ENCODE measurements around the gene IL4R. TPM values are rescaled to one million over a fixed set of nuclear protein-coding genes. Genes with fewer than 3 reads are reported as not detected.

Gene IL4R
- total RNA-seq, 1 experiment from 2014 or later: 29.6 TPM

DNA sequence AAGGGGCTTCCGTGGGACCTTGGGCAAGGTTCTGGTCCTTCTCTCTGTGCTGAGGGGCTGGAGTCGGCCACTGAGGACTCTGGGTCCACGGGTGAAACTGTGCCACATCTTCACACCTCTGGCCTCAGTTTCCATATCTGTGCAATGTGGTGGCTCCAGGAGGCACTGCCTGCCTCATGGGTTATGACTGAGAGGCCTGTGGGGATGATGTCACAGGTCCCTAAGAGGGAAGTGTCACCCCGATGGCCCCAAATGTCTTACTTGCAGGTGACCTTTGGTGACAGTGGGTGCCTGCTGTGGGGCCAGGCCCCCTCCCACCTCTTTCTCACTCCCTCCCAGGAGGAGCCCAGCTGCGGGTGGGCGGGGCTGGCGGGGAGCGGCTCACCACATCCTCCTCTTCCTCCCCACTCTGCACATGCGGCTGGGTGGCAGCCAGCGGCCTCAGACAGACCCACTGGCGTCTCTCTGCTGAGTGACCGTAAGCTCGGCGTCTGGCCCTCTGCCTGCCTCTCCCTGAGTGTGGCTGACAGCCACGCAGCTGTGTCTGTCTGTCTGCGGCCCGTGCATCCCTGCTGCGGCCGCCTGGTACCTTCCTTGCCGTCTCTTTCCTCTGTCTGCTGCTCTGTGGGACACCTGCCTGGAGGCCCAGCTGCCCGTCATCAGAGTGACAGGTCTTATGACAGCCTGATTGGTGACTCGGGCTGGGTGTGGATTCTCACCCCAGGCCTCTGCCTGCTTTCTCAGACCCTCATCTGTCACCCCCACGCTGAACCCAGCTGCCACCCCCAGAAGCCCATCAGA lies 88.2 kb downstream of the IL4R start, which contains the start of gene IL21R (continued):
- TF ChIP-seq, protein P1, sequence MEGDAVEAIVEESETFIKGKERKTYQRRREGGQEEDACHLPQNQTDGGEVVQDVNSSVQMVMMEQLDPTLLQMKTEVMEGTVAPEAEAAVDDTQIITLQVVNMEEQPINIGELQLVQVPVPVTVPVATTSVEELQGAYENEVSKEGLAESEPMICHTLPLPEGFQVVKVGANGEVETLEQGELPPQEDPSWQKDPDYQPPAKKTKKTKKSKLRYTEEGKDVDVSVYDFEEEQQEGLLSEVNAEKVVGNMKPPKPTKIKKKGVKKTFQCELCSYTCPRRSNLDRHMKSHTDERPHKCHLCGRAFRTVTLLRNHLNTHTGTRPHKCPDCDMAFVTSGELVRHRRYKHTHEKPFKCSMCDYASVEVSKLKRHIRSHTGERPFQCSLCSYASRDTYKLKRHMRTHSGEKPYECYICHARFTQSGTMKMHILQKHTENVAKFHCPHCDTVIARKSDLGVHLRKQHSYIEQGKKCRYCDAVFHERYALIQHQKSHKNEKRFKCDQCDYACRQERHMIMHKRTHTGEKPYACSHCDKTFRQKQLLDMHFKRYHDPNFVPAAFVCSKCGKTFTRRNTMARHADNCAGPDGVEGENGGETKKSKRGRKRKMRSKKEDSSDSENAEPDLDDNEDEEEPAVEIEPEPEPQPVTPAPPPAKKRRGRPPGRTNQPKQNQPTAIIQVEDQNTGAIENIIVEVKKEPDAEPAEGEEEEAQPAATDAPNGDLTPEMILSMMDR (IDR thresholded peaks at IDR 0.05 in 2 of 3, conservative IDR thresholded peaks at IDR 0.05 in 1 of 3; ENCODE audit: borderline replicate concordance in 1 of 3, insufficient read depth in 1 of 3, low read depth in 2 of 3, low read length in 2 of 3): no peak
- TF ChIP-seq ZFX (IDR thresholded peaks at IDR 0.05): no peak
- TF ChIP-seq SP1 (IDR thresholded peaks at IDR 0.05; ENCODE audit: low read depth): no peak
- TF ChIP-seq SIN3A (IDR thresholded peaks at IDR 0.05; ENCODE audit: low read depth): no peak
- TF ChIP-seq, protein P2, sequence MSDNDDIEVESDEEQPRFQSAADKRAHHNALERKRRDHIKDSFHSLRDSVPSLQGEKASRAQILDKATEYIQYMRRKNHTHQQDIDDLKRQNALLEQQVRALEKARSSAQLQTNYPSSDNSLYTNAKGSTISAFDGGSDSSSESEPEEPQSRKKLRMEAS (IDR thresholded peaks at IDR 0.05): no peak
- no peak for TF ChIP-seq EZH2phosphoT487 (IDR thresholded peaks at IDR 0.05; ENCODE audit: borderline replicate concordance)

DNA sequence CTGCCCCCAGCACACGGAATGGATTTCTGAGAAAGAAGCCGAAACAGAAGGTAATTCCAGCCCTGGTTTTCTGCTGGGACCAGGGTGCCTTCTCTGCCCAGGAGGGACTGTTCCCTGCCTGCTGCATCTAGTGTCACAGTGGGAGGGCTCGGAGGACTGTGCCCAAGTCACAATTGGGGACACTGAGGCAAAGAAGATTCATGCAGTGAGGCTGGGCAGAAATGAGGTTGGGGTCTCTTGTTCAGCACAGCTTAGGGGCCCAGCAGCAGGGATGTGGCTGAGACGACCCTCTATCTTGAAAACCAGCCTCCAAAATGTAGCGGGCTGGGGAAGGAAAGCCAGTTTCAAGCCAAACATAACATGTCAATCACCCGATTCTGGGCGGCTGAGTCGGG lies 88.8 kb downstream of the IL4R start:
- RAD21 ChIA-PET (ENCODE audit: low non-redundant PET in 1 of 2, low total read pairs in 2 of 2, uncharacterized antibody in 2 of 2, unreplicated experiment in 2 of 2): no interaction called here
- Histone ChIP-seq H4K20me1 (ENCODE audit: insufficient read depth) (no peaks in the 10 kb centered on the region), H2AFZ (ENCODE audit: low read depth, low read length, poor library complexity, severe bottlenecking) (no peak overlapping the region), H3K4me2 (ENCODE audit: low read length) (no peak overlapping the region), H3K27me3 (ENCODE audit: insufficient read depth, low read length) (0 out of 2 replicates have a peak, but pooled peaks cover 3% of the 10 kb centered on the region), H3K36me3 (ENCODE audit: control insufficient read depth in 1 of 2, insufficient read depth in 2 of 2, low read length in 2 of 2) (no peaks in the 10 kb centered on the region), H3K79me2 (ENCODE audit: insufficient read depth, low read length) (no peaks in the 10 kb centered on the region), H3K4me1 (ENCODE audit: control insufficient read depth in 1 of 2, insufficient read depth in 2 of 2, low read length in 2 of 2) (no peaks in the 10 kb centered on the region), H3K9ac (ENCODE audit: low read length) (no peak overlapping the region), H3K9me2 (ENCODE audit: insufficient read depth) (no peaks in the 10 kb centered on the region), H3K4me3 (replicated peaks in 1 of 2; ENCODE audit: low read depth in 1 of 2, low read length in 2 of 2) (no peak overlapping the region), H3K9me3 (ENCODE audit: control insufficient read depth in 1 of 2, insufficient read depth in 1 of 2, low read depth in 1 of 2, low read length in 2 of 2) (no peaks in the 10 kb centered on the region), H3K27ac (ENCODE audit: low read depth, low read length) (no peak overlapping the region)
- no peak for ATAC-seq
- POLR2A ChIA-PET: no interaction called here
- intact Hi-C loops (cut with micrococcal nuclease): no loop called here
- BruUV-seq (replicated peaks): no TSS peak
- no peak for DNase-seq (ENCODE audit: low read depth, low spot score)
- CTCF ChIA-PET: no interaction called here
- TF ChIP-seq YY1 (IDR thresholded peaks at IDR 0.05; ENCODE audit: extremely low read depth, insufficient replicate concordance, low read depth, low read length): no peak
- TF ChIP-seq EGR1 (IDR thresholded peaks at IDR 0.05; ENCODE audit: low read depth): no peak
- TF ChIP-seq CBX3 (IDR thresholded peaks at IDR 0.05; ENCODE audit: low read depth): no peak
- TF ChIP-seq, protein P1 (IDR thresholded peaks at IDR 0.05 in 2 of 3, conservative IDR thresholded peaks at IDR 0.05 in 1 of 3; ENCODE audit: borderline replicate concordance in 1 of 3, insufficient read depth in 1 of 3, low read depth in 2 of 3, low read length in 2 of 3): no peak
- no peak for TF ChIP-seq POLR2A (IDR thresholded peaks at IDR 0.05; ENCODE audit: borderline replicate concordance, extremely low read depth, insufficient read depth, insufficient read length)
- TF ChIP-seq EZH2 (IDR thresholded peaks at IDR 0.05): no peak
- TF ChIP-seq, protein P2 (IDR thresholded peaks at IDR 0.05): no peak
- no peak for TF ChIP-seq SRF (IDR thresholded peaks at IDR 0.05; ENCODE audit: low read depth)
- no peak for TF ChIP-seq SIN3A (IDR thresholded peaks at IDR 0.05; ENCODE audit: low read depth)
- no peak for TF ChIP-seq JUND (IDR thresholded peaks at IDR 0.05)
- TF ChIP-seq POLR2AphosphoS5 (IDR thresholded peaks at IDR 0.05; ENCODE audit: low read depth, low read length): no peak
- TF ChIP-seq EZH2phosphoT487 (IDR thresholded peaks at IDR 0.05; ENCODE audit: borderline replicate concordance): no peak
- no peak for TF ChIP-seq ELF1 (IDR thresholded peaks at IDR 0.05; ENCODE audit: borderline replicate concordance, low read depth)
- no peak for TF ChIP-seq ZNF274 (IDR thresholded peaks at IDR 0.05; ENCODE audit: low read depth, low read length)
- TF ChIP-seq, protein P3, sequence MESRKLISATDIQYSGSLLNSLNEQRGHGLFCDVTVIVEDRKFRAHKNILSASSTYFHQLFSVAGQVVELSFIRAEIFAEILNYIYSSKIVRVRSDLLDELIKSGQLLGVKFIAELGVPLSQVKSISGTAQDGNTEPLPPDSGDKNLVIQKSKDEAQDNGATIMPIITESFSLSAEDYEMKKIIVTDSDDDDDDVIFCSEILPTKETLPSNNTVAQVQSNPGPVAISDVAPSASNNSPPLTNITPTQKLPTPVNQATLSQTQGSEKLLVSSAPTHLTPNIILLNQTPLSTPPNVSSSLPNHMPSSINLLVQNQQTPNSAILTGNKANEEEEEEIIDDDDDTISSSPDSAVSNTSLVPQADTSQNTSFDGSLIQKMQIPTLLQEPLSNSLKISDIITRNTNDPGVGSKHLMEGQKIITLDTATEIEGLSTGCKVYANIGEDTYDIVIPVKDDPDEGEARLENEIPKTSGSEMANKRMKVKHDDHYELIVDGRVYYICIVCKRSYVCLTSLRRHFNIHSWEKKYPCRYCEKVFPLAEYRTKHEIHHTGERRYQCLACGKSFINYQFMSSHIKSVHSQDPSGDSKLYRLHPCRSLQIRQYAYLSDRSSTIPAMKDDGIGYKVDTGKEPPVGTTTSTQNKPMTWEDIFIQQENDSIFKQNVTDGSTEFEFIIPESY (IDR thresholded peaks at IDR 0.05; ENCODE audit: extremely low read depth, insufficient replicate concordance, low read length): no peak
